HCT116 (cell line): ENCODE measurements around the gene HNF1B. TPM values are rescaled to one million over a fixed set of nuclear protein-coding genes. Genes with fewer than 3 reads are reported as not detected.

Experiments used
- ATAC-seq: fragments of 200-7000 bp; cut with Tn5 transposase; 2 replicates; pipeline ENCODE4 v1.9.1; 2020; ENCODE audit warnings: mild to moderate bottlenecking, moderate library complexity
- BruUV-seq: library from RNA; stranded (reverse); fragments of 400-500 nt; replicated peaks from 2 replicates; lab custom pipeline; 2021; lab: Mats Ljungman, UMichigan
- CTCF ChIA-PET: fragments of 300-600 bp; sonication (Branson Sonifier 250); formaldehyde crosslinking; loops from one replicate; lab custom pipeline; 2021; ENCODE audit warnings: antibody characterized with exemption; lab: Charles Lee
- POLR2A ChIA-PET: fragments of 300-600, 350-600 bp; sonication (Branson Sonifier 250); formaldehyde crosslinking; loops from one replicate; lab custom pipeline; 2021; ENCODE audit warnings: antibody characterized with exemption; lab: Charles Lee
- RAD21 ChIA-PET, 2 experiments: fragments of 300-600 bp; sonication (Branson Sonifier 250); formaldehyde crosslinking; loops; one replicate each; lab custom pipeline; 2023; ENCODE audit warnings: low total read pairs in 2 of 2; ENCODE audit not compliant: uncharacterized antibody in 2 of 2, unreplicated experiment in 2 of 2, low non-redundant PET in 1 of 2; lab: Charles Lee
- DNase-seq: peaks from one replicate; pipeline ENCODE4 v3.0.0-alpha.2; 2010; ENCODE audit warnings: low read depth, low spot score
- H2AFZ ChIP-seq: fragments of 200-600 bp; shearing (Covaris generic), sonication (generic); 2 replicates; pipeline ENCODE4 v1.6.1; 2017; ENCODE audit warnings: low read depth, mixed run types, mixed read lengths, antibody characterized with exemption, low read length; ENCODE audit not compliant: poor library complexity, severe bottlenecking
- H3K27ac ChIP-seq: 2 replicates; pipeline ENCODE4 v1.5.1; 2012; ENCODE audit warnings: low read depth, low read length
- H3K27me3 ChIP-seq: fragments of 200-600 bp; sonication (generic); 2 replicates; pipeline ENCODE4 v1.6.1; 2016; ENCODE audit warnings: mixed run types, low read length, mixed read lengths; ENCODE audit not compliant: insufficient read depth
- H3K36me3 ChIP-seq, 2 experiments: fragments of 200-500 bp in 1 of 2; fragments of 200-600 bp in 1 of 2; sonication (Bioruptor generic) in 1 of 2; sonication (generic) in 1 of 2; 2 replicates each; pipeline versions ENCODE4 v1.5.1 to v1.6.1; 2014 to 2016; ENCODE audit warnings: low read length in 2 of 2, inconsistent platforms in 1 of 2, mixed read lengths in 1 of 2, mixed run types in 1 of 2; ENCODE audit not compliant: insufficient read depth in 2 of 2, control insufficient read depth in 1 of 2
- H3K4me1 ChIP-seq, 2 experiments: fragments of 200-600 bp in 1 of 2; sonication (generic) in 1 of 2; 2 replicates each; pipeline versions ENCODE4 v1.5.1 to v1.6.1; 2012 to 2017; ENCODE audit warnings: low read length in 2 of 2, inconsistent platforms in 1 of 2, mild to moderate bottlenecking in 1 of 2, mixed read lengths in 1 of 2, mixed run types in 1 of 2, moderate library complexity in 1 of 2; ENCODE audit not compliant: insufficient read depth in 2 of 2, control insufficient read depth in 1 of 2
- H3K4me2 ChIP-seq: fragments of 200-600 bp; sonication (generic); 2 replicates; pipeline ENCODE4 v1.6.1; 2017; ENCODE audit warnings: mixed run types, low read length, mixed read lengths
- H3K4me3 ChIP-seq, 2 experiments: fragments of 200-600 bp in 1 of 2; sonication (generic) in 1 of 2; replicated peaks in 1 of 2; 2 replicates each; pipeline ENCODE4 v1.5.1; 2011 to 2016; ENCODE audit warnings: low read length in 2 of 2, control low read depth in 1 of 2, low read depth in 1 of 2, mild to moderate bottlenecking in 1 of 2, mixed read lengths in 1 of 2, mixed run types in 1 of 2
- H3K79me2 ChIP-seq: fragments of 200-600 bp; sonication (generic); 2 replicates; pipeline ENCODE4 v1.6.1; 2017; ENCODE audit warnings: mild to moderate bottlenecking, mixed run types, low read length, moderate library complexity, mixed read lengths; ENCODE audit not compliant: insufficient read depth
- H3K9ac ChIP-seq: fragments of 200-600 bp; sonication (generic); 2 replicates; pipeline ENCODE4 v1.6.1; 2016; ENCODE audit warnings: low read length, mixed read lengths
- H3K9me2 ChIP-seq: fragments of 200-600 bp; sonication (generic), shearing (Covaris generic); 2 replicates; pipeline ENCODE4 v1.6.1; 2017; ENCODE audit warnings: mixed run types, mild to moderate bottlenecking, moderate library complexity; ENCODE audit not compliant: insufficient read depth
- H3K9me3 ChIP-seq, 2 experiments: fragments of 200-500 bp in 1 of 2; fragments of 200-600 bp in 1 of 2; sonication (Bioruptor generic) in 1 of 2; sonication (generic) in 1 of 2; 2 replicates each; pipeline ENCODE4 v1.6.1; 2014 to 2017; ENCODE audit warnings: low read length in 2 of 2, mixed read lengths in 2 of 2, inconsistent platforms in 1 of 2, low read depth in 1 of 2, mild to moderate bottlenecking in 1 of 2, mixed run types in 1 of 2, moderate library complexity in 1 of 2; ENCODE audit not compliant: control insufficient read depth in 1 of 2, insufficient read depth in 1 of 2
- H4K20me1 ChIP-seq: fragments of 200-600 bp; sonication (generic), shearing (Covaris generic); 2 replicates; pipeline ENCODE4 v1.6.1; 2017; ENCODE audit warnings: mixed run types, mild to moderate bottlenecking, moderate library complexity; ENCODE audit not compliant: insufficient read depth
- CBX3 ChIP-seq: IDR thresholded peaks from 2 replicates; pipeline ENCODE4 v1.6.1; 2012; ENCODE audit warnings: low read depth
- CEBPB ChIP-seq: IDR thresholded peaks from 2 replicates; pipeline ENCODE4 v1.6.1; 2012; ENCODE audit warnings: low read depth
- ELF1 ChIP-seq: IDR thresholded peaks from 2 replicates; pipeline ENCODE4 v1.6.1; 2012; ENCODE audit warnings: low read depth, borderline replicate concordance
- EZH2 ChIP-seq: fragments of 200-600 bp; sonication (generic); IDR thresholded peaks from 2 replicates; pipeline ENCODE4 v1.6.1; 2017; ENCODE audit warnings: antibody characterized with exemption, mixed run types
- EZH2phosphoT487 ChIP-seq: fragments of 200-600 bp; IDR thresholded peaks from 2 replicates; pipeline ENCODE4 v1.6.1; 2018; ENCODE audit warnings: antibody characterized with exemption, borderline replicate concordance
- FOSL1 ChIP-seq: IDR thresholded peaks from 2 replicates; pipeline ENCODE4 v1.6.1; 2012; ENCODE audit warnings: low read depth
- MAX ChIP-seq: IDR thresholded peaks from 2 replicates; pipeline ENCODE4 v1.6.1; 2012
- POLR2A ChIP-seq: IDR thresholded peaks from 2 replicates; pipeline ENCODE4 v1.7.0; 2011; ENCODE audit warnings: borderline replicate concordance; ENCODE audit not compliant: insufficient read depth, insufficient read length; ENCODE audit errors: extremely low read depth
- POLR2AphosphoS5 ChIP-seq: IDR thresholded peaks from 2 replicates; pipeline ENCODE4 v1.6.1; 2011; ENCODE audit warnings: mild to moderate bottlenecking, low read depth, low read length, moderate library complexity
- RAD21 ChIP-seq: IDR thresholded peaks from 2 replicates; pipeline ENCODE4 v1.6.1; 2012; ENCODE audit warnings: low read depth, mild to moderate bottlenecking
- REST ChIP-seq: IDR thresholded peaks from 2 replicates; pipeline ENCODE4 v1.6.1; 2012; ENCODE audit warnings: low read depth
- SIN3A ChIP-seq: IDR thresholded peaks from 2 replicates; pipeline ENCODE4 v1.6.1; 2012; ENCODE audit warnings: low read depth
- SP1 ChIP-seq: IDR thresholded peaks from 2 replicates; pipeline ENCODE4 v1.6.1; 2012; ENCODE audit warnings: low read depth
- SRF ChIP-seq: IDR thresholded peaks from 2 replicates; pipeline ENCODE4 v1.6.1; 2012; ENCODE audit warnings: low read depth
- TCF7L2 ChIP-seq: IDR thresholded peaks from 2 replicates; pipeline ENCODE4 v1.7.0; 2011; ENCODE audit warnings: borderline replicate concordance, inconsistent platforms; ENCODE audit not compliant: insufficient read depth, insufficient read length; ENCODE audit errors: extremely low read depth
- YY1 ChIP-seq: IDR thresholded peaks from 2 replicates; pipeline ENCODE4 v1.6.1; 2011; ENCODE audit warnings: low read length, low read depth, moderate library complexity, mild to moderate bottlenecking; ENCODE audit not compliant: insufficient replicate concordance; ENCODE audit errors: extremely low read depth
- ZBTB33 ChIP-seq: IDR thresholded peaks from 2 replicates; pipeline ENCODE4 v1.6.1; 2011; ENCODE audit warnings: mild to moderate bottlenecking, low read length, moderate library complexity; ENCODE audit not compliant: insufficient replicate concordance; ENCODE audit errors: extremely low read depth
- ZNF274 ChIP-seq: fragments of 200-500 bp; sonication (Bioruptor generic); IDR thresholded peaks from 2 replicates; pipeline ENCODE4 v1.6.1; 2014; ENCODE audit warnings: mild to moderate bottlenecking, low read depth, low read length, inconsistent platforms
- intact Hi-C: fragments of 100-400 bp; cut with micrococcal nuclease; formaldehyde crosslinking; loops from 2 replicates; pipeline ENCODE4 v1.10.0; 2022
- total RNA-seq: library from RNA; stranded (reverse); gene quantifications from one replicate; pipeline ENCODE4 v1.2.1, GENCODE V29; 2021; ENCODE audit not compliant: unreplicated experiment

HNF1B gene
- total RNA-seq, 1 experiment from 2014 or later, result 3.6 TPM

- TF ChIP-seq ZBTB33, result no peak
- no peak for TF ChIP-seq CEBPB
Observed at GRCh38 chr17:37764383-37764782, 19.5 kb upstream of the HNF1B start (continued).

GRCh38 chr17:37762666-37763065 is 17.8 kb upstream of the HNF1B start:
- Histone ChIP-seq H3K36me3 (no peaks in the 10 kb centered on the region), H3K4me3 (no peak overlapping the region), H2AFZ (no peak overlapping the region), H3K9me2 (no peaks in the 10 kb centered on the region), H4K20me1 (no peaks in the 10 kb centered on the region), H3K4me2 (no peak overlapping the region), H3K27ac (no peak overlapping the region), H3K9me3 (no peaks in the 10 kb centered on the region), H3K4me1 (no peaks in the 10 kb centered on the region), H3K9ac (no peak overlapping the region), H3K27me3 (no peaks in the 10 kb centered on the region), H3K79me2 (no peaks in the 10 kb centered on the region)
- ChIA-PET POLR2A (no interaction called here), CTCF (interaction anchor here (1.6 kb wide), 1 partner anchor 8 kb away, joined by 4 read pairs; no protein-coding TSS in a partner anchor), RAD21 (no interaction called here)
- intact Hi-C loops, result no loop called here
- TF ChIP-seq CEBPB (no peak), FOSL1 (no peak), REST (no peak), CBX3 (no peak), ELF1 (no peak), MAX (no peak), ZNF274 (no peak), TCF7L2 (no peak), EZH2phosphoT487 (no peak), POLR2AphosphoS5 (no peak), YY1 (no peak), SP1 (no peak), SIN3A (no peak), RAD21 (no peak), SRF (no peak), POLR2A (no peak), ZBTB33 (no peak), EZH2 (no peak)
- no TSS peak for BruUV-seq
- DNase-seq, result no peak
- no peak for ATAC-seq
